Mucosa of descending colon (tissue), 3 donors: ENCODE data around the gene PPIP5K2. TPM values are rescaled to one million over a fixed set of nuclear protein-coding genes. Genes with fewer than 3 reads are reported as not detected.

Experiments
- ATAC-seq: fragments of 200-7000 bp; cut with Tn5 transposase; one replicate; pipeline ENCODE4 v1.9.1; 2020; ENCODE audit warnings: mild to moderate bottlenecking, moderate library complexity
- DNase-seq, 3 donors: peaks; one replicate each; pipeline ENCODE4 v3.0.0-alpha.2; 2020
- H3K36me3 ChIP-seq: fragments of 200-600 bp; one replicate; pipeline ENCODE4 v1.8.0; 2021; ENCODE audit warnings: low read depth, mild to moderate bottlenecking
- H3K4me1 ChIP-seq: fragments of 200-600 bp; one replicate; pipeline ENCODE4 v1.8.0; 2021; ENCODE audit warnings: low read depth, mild to moderate bottlenecking
- H3K4me3 ChIP-seq: fragments of 200-600 bp; one replicate; pipeline ENCODE4 v1.8.0; 2021; ENCODE audit warnings: mild to moderate bottlenecking
- H3K9me3 ChIP-seq: fragments of 200-600 bp; one replicate; pipeline ENCODE4 v1.8.0; 2021; ENCODE audit warnings: mild to moderate bottlenecking
- CTCF ChIP-seq: fragments of 200-600 bp; IDR thresholded peaks from one replicate; pipeline ENCODE4 v1.8.0; 2022; ENCODE audit warnings: antibody characterized with exemption, mild to moderate bottlenecking
- intact Hi-C, 2 donors: fragments of 100-400 bp; cut with DNase I in 1 of 2; cut with micrococcal nuclease in 1 of 2; formaldehyde crosslinking; loops; one replicate each; pipeline versions ENCODE4 v1.11.0 to v1.11.1; 2022; cut with DNase I, micrococcal nuclease
- total RNA-seq, 3 donors: library from RNA; stranded (reverse); fragmentation: NEBNext Ultra II Directional in 2 of 3; extraction: Animal tissue kit (Norgen Biotek cat#: 25700) in 2 of 3; gene quantifications; one replicate each; pipeline versions ENCODE4 v1.2.1 to v1.2.4, GENCODE V29; 2021 to 2023
- donor health status: DM: no; HTN: no; CAD: no; lungs with moderate emphysema.
- donor health status: DM: no; HTN: no; CAD: no.
- donor health status: DM: no; HTN: yes; CAD: no.

Gene PPIP5K2
- total RNA-seq, 3 donors from 2014 or later, result 59.0 to 90.6 (median 77.6) TPM

GRCh38 chr5:103209065-103209464, 89.0 kb downstream of the PPIP5K2 start:
- no peaks in the 10 kb centered on the region for H3K9me3 ChIP-seq
- no peak for DNase-seq
- H3K4me3 ChIP-seq, result no peak overlapping the region
- no peaks in the 10 kb centered on the region for H3K36me3 ChIP-seq
- TF ChIP-seq CTCF, result no peak
- intact Hi-C loops, result no loop called here
- no peak for ATAC-seq
- H3K4me1 ChIP-seq, result no peaks in the 10 kb centered on the region

- H3K4me3 ChIP-seq, result no peak overlapping the region
- no peaks in the 10 kb centered on the region for H3K9me3 ChIP-seq
- H3K4me1 ChIP-seq, result no peaks in the 10 kb centered on the region
- no peak for ATAC-seq
- H3K36me3 ChIP-seq, result no peaks in the 10 kb centered on the region
- no peak for TF ChIP-seq CTCF
- no peak for DNase-seq
- intact Hi-C loops, result no loop called here
These were observed 90.9 kb downstream of the PPIP5K2 start for GRCh38 chr5:103210952-103211351.

GRCh38 chr5:103211576-103212561, 91.8 kb downstream of the PPIP5K2 start:
- Histone ChIP-seq H3K4me3 (no peak overlapping the region), H3K36me3 (no peaks in the 10 kb centered on the region), H3K9me3 (no peaks in the 10 kb centered on the region), H3K4me1 (no peaks in the 10 kb centered on the region)
- no peak for TF ChIP-seq CTCF
- intact Hi-C loops, result no loop called here
- DNase-seq (no peak), ATAC-seq (peak; percentile 39)

- Histone ChIP-seq H3K9me3 (no peaks in the 10 kb centered on the region), H3K4me1 (no peaks in the 10 kb centered on the region), H3K36me3 (no peaks in the 10 kb centered on the region), H3K4me3 (no peak overlapping the region)
- no peak for TF ChIP-seq CTCF
- ATAC-seq, result no peak
- no peak for DNase-seq
- intact Hi-C loops, result no loop called here
These were observed 96.0 kb downstream of the PPIP5K2 start for GRCh38 chr5:103216137-103216536.

- intact Hi-C loops, result no loop called here
- Histone ChIP-seq H3K4me1 (no peaks in the 10 kb centered on the region), H3K9me3 (no peaks in the 10 kb centered on the region), H3K4me3 (no peak overlapping the region), H3K36me3 (no peaks in the 10 kb centered on the region)
- TF ChIP-seq CTCF, result no peak
- no peak for DNase-seq
- ATAC-seq, result no peak
These were observed 96.6 kb downstream of the PPIP5K2 start for GRCh38 chr5:103216697-103217096.
